K562 (cell line): ENCODE data around the gene ZNF35. TPM values are rescaled to one million over a fixed set of nuclear protein-coding genes. Genes with fewer than 3 reads are reported as not detected.
A peak's percentile ranks its signal among the peaks of the same experiment; 100 is the strongest.

Experiments used
- BRD9 ChIP-seq: fragments of 450-650 bp; IDR thresholded peaks from 2 replicates; pipeline ENCODE4 v1.6.1; 2018; ENCODE audit warnings: low read depth; ENCODE audit not compliant: partially characterized antibody
- CEBPB ChIP-seq: fragments of 450-650 bp; IDR thresholded peaks from 2 replicates; pipeline ENCODE4 v1.6.1; 2016; ENCODE audit warnings: missing genetic modification characterization, missing compliant biosample characterization
- CGGBP1 ChIP-seq: fragments of 250-450 bp; sonication (Bioruptor Pico); IDR thresholded peaks from 2 replicates; pipeline ENCODE4 v1.9.0; 2021; ENCODE audit warnings: mild to moderate bottlenecking
- FOXM1 ChIP-seq, 2 experiments: fragments of 450-650 bp in 1 of 2; sonication (generic) in 1 of 2; formaldehyde crosslinking in 1 of 2; IDR thresholded peaks; 2 replicates each; pipeline versions ENCODE4 v1.6.1 to v1.9.0; 2017 to 2022; ENCODE audit warnings: low read depth in 2 of 2, mild to moderate bottlenecking in 2 of 2, missing genetic modification reagents in 1 of 2, moderate library complexity in 1 of 2
- NKRF ChIP-seq: fragments of 450-650 bp; IDR thresholded peaks from 2 replicates; pipeline ENCODE4 v1.6.1; 2016; ENCODE audit warnings: borderline replicate concordance
- PHB2 ChIP-seq: fragments of 450-650 bp; IDR thresholded peaks from 2 replicates; pipeline ENCODE4 v1.6.1; 2017; ENCODE audit warnings: low read depth
- PHF8 ChIP-seq: fragments of 200-600 bp; sonication (generic); IDR thresholded peaks from 2 replicates; pipeline ENCODE4 v1.6.1; 2012; ENCODE audit warnings: mixed run types, mild to moderate bottlenecking, inconsistent platforms, low read length, moderate library complexity, borderline replicate concordance
- POLR2G ChIP-seq: fragments of 200-400 bp; formaldehyde crosslinking; IDR thresholded peaks from 2 replicates; pipeline ENCODE4 v1.6.1; 2017; ENCODE audit warnings: low read depth, mild to moderate bottlenecking, antibody characterized with exemption, low read length, moderate library complexity
- SRSF7 ChIP-seq: fragments of 200-400 bp; formaldehyde crosslinking; optimal IDR thresholded peaks from 2 replicates; pipeline ENCODE3; 2017; ENCODE audit warnings: mild to moderate bottlenecking, low read depth, low read length
- STAT5A ChIP-seq: IDR thresholded peaks from 2 replicates; pipeline ENCODE4 v1.6.1; 2012; ENCODE audit warnings: low read length, inconsistent platforms, borderline replicate concordance
- TRIM24 ChIP-seq, 2 experiments: fragments of 450-650 bp; IDR thresholded peaks; 2 replicates each; pipeline ENCODE4 v1.6.1; 2016
- ZNF586 ChIP-seq: fragments of 450-650 bp; formaldehyde crosslinking; conservative IDR thresholded peaks from 2 replicates; pipeline ENCODE4 v1.4.0; 2020; ENCODE audit warnings: mild to moderate bottlenecking, moderate library complexity
- polyA plus RNA-seq, 8 experiments: library from polyadenylated mRNA; depleted of rRNA in 4 of 8; stranded (reverse) in 5 of 8; unstranded in 3 of 8; fragments of >200 nt; fragmentation: Nextera tagmentation in 2 of 8; fragmentation: Illumina TruSeq in 1 of 8; extraction: Ambion mirVana in 2 of 8; extraction: Trizol in 1 of 8; gene quantifications; 2 replicates each; pipeline versions ENCODE4 v1.2.1 to v1.2.3, GENCODE V29; 2011 to 2014; ENCODE audit warnings: inconsistent platforms in 1 of 8, missing spikeins in 1 of 8
- total RNA-seq, 7 experiments: library from RNA; depleted of rRNA in 6 of 7; stranded (reverse); fragments of >200 nt in 6 of 7; fragmentation: Illumina TruSeq in 2 of 7; extraction: Trizol in 2 of 7; gene quantifications; 2 replicates each; pipeline versions ENCODE4 v1.2.1 to v1.2.3, GENCODE V29; 2011 to 2021; ENCODE audit warnings: low replicate concordance in 1 of 7
- TF ChIP-seq, protein P1 (sequence below): fragments of 250-450 bp; sonication (Bioruptor Pico); IDR thresholded peaks from 2 replicates; pipeline ENCODE4 v1.5.1; 2021; ENCODE audit warnings: mild to moderate bottlenecking
- TF ChIP-seq, protein P2 (sequence below): fragments of 450-650 bp; IDR thresholded peaks from 2 replicates; pipeline ENCODE4 v1.6.1; 2017; ENCODE audit warnings: mild to moderate bottlenecking, moderate library complexity
- TF ChIP-seq, protein P3 (sequence below), 3 experiments: fragments of 200-800 bp in 1 of 3; fragments of 250-450 bp in 1 of 3; fragments of 450-650 bp in 1 of 3; sonication (Bioruptor Pico) in 1 of 3; sonication (Bioruptor generic) in 1 of 3; formaldehyde crosslinking in 1 of 3; IDR thresholded peaks; 2 replicates each; pipeline versions ENCODE4 v1.6.1 to v1.8.0; 2016 to 2022; ENCODE audit warnings: mild to moderate bottlenecking in 2 of 3, missing genetic modification characterization in 2 of 3, missing compliant biosample characterization in 1 of 3, moderate library complexity in 1 of 3
- TF ChIP-seq, protein P4 (sequence below): sonication (generic); formaldehyde crosslinking; IDR thresholded peaks from 2 replicates; pipeline ENCODE4 v1.8.0; 2022; ENCODE audit warnings: missing genetic modification reagents, mild to moderate bottlenecking, borderline replicate concordance

ZNF35 gene
- total and polyA plus RNA-seq, 9 of the 15 experiments (the other 6 are each of a cell fraction or from before 2014, with no cell fraction given): 8.0 to 18.2 (median 14.8) TPM

- TF ChIP-seq, protein P1, sequence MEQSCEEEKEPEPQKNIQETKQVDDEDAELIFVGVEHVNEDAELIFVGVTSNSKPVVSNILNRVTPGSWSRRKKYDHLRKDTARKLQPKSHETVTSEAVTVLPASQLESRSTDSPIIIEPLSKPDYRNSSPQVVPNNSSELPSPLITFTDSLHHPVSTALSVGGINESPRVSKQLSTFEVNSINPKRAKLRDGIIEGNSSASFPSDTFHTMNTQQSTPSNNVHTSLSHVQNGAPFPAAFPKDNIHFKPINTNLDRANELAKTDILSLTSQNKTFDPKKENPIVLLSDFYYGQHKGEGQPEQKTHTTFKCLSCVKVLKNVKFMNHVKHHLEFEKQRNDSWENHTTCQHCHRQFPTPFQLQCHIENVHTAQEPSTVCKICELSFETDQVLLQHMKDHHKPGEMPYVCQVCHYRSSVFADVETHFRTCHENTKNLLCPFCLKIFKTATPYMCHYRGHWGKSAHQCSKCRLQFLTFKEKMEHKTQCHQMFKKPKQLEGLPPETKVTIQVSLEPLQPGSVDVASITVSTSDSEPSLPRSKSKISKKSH (CRISPR knock-in tag): peak; percentile 32; the same call in 1 of the 2 replicates
- TF ChIP-seq, protein P2, sequence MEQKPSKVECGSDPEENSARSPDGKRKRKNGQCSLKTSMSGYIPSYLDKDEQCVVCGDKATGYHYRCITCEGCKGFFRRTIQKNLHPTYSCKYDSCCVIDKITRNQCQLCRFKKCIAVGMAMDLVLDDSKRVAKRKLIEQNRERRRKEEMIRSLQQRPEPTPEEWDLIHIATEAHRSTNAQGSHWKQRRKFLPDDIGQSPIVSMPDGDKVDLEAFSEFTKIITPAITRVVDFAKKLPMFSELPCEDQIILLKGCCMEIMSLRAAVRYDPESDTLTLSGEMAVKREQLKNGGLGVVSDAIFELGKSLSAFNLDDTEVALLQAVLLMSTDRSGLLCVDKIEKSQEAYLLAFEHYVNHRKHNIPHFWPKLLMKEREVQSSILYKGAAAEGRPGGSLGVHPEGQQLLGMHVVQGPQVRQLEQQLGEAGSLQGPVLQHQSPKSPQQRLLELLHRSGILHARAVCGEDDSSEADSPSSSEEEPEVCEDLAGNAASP: no peak
- TF ChIP-seq BRD9 (no peak), PHB2 (no peak), TRIM24 (IDR thresholded peaks at IDR 0.05) (peak in 1 of 2 experiments; percentile 86; a peak in 2 of 4 replicates), NKRF (peak; percentile 83), CGGBP1 (CRISPR knock-in tag) (no peak), CEBPB (tag) (no peak), SRSF7 (no peak), ZNF586 (CRISPR knock-in tag) (no peak), STAT5A (no peak), FOXM1 (IDR thresholded peaks at IDR 0.05; ENCODE audit: low read depth) (no peak), FOXM1 (CRISPR knock-in tag; IDR thresholded peaks at IDR 0.05; ENCODE audit: low read depth) (0 out of 2 replicates have a peak, but pooled peaks have one; percentile 54), PHF8 (peak; percentile 95), POLR2G (peak; percentile 93)
- TF ChIP-seq, protein P3, sequence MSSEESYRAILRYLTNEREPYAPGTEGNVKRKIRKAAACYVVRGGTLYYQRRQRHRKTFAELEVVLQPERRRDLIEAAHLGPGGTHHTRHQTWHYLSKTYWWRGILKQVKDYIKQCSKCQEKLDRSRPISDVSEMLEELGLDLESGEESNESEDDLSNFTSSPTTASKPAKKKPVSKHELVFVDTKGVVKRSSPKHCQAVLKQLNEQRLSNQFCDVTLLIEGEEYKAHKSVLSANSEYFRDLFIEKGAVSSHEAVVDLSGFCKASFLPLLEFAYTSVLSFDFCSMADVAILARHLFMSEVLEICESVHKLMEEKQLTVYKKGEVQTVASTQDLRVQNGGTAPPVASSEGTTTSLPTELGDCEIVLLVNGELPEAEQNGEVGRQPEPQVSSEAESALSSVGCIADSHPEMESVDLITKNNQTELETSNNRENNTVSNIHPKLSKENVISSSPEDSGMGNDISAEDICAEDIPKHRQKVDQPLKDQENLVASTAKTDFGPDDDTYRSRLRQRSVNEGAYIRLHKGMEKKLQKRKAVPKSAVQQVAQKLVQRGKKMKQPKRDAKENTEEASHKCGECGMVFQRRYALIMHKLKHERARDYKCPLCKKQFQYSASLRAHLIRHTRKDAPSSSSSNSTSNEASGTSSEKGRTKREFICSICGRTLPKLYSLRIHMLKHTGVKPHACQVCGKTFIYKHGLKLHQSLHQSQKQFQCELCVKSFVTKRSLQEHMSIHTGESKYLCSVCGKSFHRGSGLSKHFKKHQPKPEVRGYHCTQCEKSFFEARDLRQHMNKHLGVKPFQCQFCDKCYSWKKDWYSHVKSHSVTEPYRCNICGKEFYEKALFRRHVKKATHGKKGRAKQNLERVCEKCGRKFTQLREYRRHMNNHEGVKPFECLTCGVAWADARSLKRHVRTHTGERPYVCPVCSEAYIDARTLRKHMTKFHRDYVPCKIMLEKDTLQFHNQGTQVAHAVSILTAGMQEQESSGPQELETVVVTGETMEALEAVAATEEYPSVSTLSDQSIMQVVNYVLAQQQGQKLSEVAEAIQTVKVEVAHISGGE (CRISPR knock-in tag; IDR thresholded peaks at IDR 0.05): peak; percentile 81 to 97 (median 91); a peak in 5 of 6 replicates
- TF ChIP-seq, protein P4, sequence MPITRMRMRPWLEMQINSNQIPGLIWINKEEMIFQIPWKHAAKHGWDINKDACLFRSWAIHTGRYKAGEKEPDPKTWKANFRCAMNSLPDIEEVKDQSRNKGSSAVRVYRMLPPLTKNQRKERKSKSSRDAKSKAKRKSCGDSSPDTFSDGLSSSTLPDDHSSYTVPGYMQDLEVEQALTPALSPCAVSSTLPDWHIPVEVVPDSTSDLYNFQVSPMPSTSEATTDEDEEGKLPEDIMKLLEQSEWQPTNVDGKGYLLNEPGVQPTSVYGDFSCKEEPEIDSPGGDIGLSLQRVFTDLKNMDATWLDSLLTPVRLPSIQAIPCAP (CRISPR knock-in tag): no peak
Observed at GRCh38 chr3:44648564-44649229, at the start of gene ZNF35 (continued).
